Peyer's patch (tissue), 4 donors: ENCODE results near the gene SMAD4.

Experiments used
- CTCF ChIP-seq, 6 experiments: fragments of 450-650 bp in 4 of 6; fragments of 200-600 bp in 2 of 6; sonication (generic) in 1 of 6; IDR thresholded peaks; one replicate each; pipeline ENCODE4 v1.5.1; 2017 to 2019; ENCODE audit warnings: antibody characterized with exemption in 6 of 6, mild to moderate bottlenecking in 3 of 6, moderate library complexity in 1 of 6
- POLR2A ChIP-seq, 2 donors: fragments of 450-650 bp; IDR thresholded peaks; one replicate each; pipeline ENCODE4 v1.5.1; 2017; ENCODE audit warnings: antibody characterized with exemption in 2 of 2, mild to moderate bottlenecking in 2 of 2, moderate library complexity in 2 of 2

DNA sequence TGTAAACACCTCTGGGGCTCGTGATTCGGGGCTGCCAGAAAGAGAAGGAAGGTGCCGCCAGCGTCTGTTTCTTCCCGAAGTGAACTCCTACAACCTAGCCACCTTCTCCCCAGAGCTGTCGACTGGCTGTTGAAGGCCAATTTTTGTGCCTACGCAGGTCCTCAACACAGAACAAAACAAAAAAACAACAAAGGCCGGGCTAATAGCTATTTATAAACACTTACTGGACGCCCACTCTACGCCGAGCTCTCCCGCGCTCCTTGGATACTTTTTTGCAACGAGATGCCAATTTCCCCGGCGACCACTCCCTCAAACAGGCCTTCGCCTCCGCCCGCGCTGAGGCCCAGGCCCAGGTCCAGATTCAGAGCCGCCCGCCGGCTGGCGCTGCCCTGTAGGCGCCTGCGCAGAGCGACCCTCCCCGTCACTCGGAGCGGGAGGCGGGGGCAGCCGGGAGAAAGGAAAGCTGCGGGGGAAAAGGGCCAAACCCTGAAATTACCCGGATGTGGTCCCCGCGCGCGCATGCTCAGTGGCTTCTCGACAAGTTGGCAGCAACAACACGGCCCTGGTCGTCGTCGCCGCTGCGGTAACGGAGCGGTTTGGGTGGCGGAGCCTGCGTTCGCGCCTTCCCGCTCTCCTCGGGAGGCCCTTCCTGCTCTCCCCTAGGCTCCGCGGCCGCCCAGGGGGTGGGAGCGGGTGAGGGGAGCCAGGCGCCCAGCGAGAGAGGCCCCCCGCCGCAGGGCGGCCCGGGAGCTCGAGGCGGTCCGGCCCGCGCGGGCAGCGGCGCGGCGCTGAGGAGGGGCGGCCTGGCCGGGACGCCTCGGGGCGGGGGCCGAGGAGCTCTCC lies at the start of gene SMAD4:
- peak in 1 of 6 experiments; percentile 1 for TF ChIP-seq CTCF (IDR thresholded peaks at IDR 0.05)
- peak; percentile 83 to 89 for TF ChIP-seq POLR2A (IDR thresholded peaks at IDR 0.05)
